COLO668 (cell line): ENCODE measurements around the gene FNDC3B.

Source experiments
- DNase-seq: peaks from one replicate; lab custom pipeline; 2025; ENCODE audit not compliant: unreplicated experiment; lab: John Stamatoyannopoulos, UW

The FNDC3B gene

DNA sequence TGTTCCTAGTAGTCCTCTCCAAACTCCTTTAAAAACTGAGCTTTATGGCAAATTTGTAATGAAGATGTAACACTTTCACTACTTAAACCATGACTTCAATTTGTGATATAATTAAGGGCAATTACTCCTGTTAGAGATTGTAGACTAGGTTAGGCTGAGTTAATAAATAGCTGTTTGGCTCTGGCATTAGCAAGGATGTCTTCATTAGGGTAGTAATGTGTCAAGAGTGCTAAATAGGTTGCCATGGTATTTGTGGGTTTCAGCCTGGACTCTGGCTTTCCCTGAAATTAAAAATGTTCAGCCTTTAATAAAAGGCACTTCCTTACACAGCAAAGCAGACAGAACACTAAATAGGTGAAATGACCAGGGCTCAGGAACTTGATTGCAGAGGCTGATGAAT is 337.0 kb downstream of the FNDC3B start:
- DNase-seq: no peak

DNA sequence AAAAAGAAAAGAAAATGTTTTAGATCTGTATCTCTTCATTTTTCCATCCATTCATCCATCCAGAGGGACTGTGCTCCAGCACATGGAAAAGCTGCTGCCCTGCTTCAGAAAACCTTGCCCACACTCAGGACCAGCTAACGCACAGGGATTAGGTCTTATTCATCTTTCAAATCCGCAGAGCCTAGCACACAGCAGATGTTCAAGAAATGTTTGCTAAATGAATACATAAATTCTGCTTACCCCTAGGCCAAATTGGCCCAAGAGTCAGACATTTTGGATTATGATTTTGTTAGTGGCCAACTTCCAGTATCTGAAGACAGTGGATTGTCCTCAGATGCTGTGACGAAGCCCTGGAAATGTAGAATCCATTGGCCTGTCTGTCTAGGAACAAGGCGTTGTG is 337.5 kb downstream of the FNDC3B start:
- DNase-seq: no peak

DNA sequence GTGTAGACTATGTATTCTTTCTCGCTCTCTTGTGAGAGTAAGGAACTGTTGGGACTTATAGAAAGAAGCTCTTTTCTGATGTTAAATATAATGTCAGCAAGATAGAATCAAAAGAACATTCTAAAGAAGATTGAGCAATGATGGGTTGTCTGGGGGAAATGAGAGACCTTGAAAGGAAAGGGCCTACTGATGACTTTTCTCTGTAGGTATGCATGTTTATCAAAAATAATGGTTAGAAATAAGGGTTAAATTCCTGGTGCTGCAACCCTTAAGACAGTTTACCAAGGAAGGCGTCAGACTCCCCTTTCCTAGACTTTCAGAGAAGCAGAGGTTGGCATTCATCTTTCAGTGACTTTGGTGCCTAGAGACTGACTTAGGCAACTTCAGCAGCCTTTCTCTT is 339.1 kb downstream of the FNDC3B start:
- no peak for DNase-seq

DNA sequence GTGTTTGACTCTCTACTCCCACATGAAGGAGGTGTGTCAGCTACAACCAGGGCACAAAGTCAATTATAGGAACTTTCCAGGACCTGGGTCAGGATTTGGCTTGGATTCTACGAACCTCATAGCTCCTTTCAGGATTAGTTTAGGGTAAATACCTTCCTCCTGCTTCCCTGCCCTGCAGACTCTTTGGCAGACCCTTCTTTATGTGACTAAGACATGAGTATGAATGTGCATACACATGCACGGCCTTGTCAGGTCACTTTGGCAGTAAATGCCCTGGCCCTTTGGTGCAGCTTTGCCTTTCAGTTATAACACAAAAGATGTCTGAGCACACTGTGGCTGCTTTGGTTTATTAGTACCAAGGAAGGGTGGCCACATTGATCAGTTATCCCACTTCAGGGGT is 340.0 kb downstream of the FNDC3B start:
- no peak for DNase-seq

DNA sequence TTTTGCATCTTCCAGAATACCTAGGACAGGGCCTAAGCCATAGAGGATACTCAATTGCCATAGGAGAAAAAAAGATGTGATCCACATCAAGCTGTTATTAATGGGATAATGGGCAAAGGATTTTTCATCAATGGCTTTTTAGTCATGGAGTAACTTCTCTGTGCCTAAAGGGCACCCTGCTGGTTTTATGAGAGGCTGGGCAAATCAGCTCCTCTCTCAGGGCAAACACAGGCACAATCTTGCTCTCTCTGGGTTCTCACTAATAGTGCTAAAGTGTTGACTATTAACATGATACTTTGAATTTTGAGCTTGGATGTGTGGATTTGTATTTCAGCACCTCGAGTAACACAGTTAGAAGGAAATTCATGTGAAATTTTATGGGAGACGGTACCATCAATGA is 341.3 kb downstream of the FNDC3B start:
- no peak for DNase-seq

DNA sequence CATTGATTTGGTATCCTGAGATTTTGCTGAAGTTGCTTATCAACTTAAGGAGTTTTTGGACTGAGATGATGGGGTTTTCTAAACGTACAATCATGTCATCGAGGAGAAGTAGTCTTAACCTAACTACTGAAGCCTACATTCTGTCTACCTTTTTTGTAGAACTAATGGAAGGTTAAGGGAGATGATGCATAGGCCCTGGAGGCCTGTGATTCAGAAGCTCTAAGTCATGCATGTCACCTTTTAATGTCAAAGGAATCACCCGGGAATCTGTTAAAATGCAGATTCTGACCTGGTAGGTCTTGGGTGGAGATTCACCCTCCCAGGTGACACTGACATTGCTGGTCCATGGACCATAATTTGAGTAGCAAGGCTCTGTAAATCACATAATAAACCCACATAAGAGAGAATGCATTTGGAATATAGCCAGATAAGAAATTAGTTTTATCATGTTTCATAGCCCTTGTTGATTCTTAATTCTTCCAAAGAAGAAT is 344.0 kb downstream of the FNDC3B start:
- DNase-seq: no peak

DNA sequence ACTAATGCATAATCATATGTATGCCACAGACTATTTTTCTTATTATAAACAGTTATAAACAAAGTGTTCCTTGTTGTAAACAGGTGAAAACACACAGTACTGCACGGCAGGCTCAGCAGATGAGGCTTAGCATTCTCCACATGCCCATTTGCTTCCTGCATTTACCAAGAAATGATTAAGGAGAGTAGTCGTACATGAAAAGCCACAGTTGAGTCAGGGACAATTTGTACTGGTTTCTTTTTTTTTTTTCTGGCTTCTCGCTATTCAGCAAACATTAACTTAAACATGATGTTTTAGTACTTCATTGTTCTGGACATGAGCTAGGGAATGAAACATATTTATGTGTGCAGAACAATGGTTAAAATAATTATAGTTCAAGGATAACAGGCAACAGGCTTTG is 345.5 kb downstream of the FNDC3B start:
- no peak for DNase-seq

DNA sequence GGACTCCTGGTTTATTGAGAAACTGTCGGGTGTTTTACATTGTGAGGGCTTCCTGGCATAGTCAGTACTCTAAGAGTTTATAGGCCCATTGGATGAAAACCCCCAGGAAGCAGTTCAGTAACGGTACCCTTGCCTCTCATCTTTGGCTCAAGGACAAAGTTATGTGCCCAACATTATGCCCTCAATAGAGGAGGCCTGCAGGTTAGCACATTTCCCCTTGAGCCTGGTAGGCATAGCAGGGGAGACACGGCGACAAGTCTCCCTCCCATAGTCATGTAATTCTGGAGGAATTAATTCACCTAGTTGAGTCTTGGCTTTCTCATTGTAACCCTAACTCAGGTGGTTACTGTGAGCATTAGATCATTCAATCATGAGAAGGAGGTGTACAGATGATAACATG is 348.4 kb downstream of the FNDC3B start:
- no peak for DNase-seq

DNA sequence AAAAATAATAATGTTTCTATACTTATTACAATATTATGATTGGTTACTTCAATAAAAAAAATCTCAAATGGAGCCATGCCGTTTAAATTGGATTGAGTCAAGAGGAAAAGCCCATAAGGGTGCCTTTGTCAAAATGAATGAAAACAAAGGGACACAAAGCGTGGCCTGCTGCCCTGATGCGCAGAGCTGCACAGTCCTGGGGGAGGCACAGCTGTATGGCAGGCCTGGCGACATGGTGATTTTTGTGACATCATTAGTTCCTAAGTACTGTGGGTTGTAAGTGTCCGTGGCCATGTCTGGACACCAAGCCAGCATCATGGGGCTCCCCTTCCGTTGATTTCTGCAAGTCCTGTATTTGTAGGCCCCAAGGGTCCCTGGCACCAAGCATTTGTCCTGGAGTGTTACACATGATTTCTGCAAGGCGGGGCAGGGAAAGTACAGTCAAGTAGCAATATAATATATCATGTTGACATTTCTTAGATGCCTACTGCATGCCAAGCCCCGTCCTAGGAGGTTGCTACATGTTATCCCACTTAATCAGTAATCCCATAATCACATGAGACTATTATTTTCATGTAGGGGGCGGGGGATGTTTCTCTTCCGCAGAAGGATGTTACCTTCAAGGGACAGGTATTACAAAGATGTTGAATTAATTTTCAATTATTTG is 349.2 kb downstream of the FNDC3B start:
- DNase-seq: no peak

DNA sequence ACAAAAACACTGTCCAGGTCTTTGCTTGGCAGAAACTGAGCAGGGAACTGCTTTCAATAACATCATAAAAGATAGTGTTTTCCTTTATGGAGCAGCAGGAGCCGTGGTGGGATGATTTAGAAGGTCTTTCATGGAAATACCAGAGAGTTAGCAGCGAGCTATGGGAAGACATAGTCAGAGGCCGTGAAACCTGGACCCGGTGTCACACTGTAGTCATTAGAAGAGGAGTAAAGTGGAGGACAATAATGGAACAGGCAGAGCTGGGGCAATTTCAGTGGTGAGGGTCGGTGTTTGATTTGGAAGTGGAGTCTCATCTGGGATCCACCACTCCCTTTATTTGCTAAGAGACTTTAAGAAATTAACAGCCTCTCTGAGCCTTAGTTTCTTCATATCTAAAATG is 351.4 kb downstream of the FNDC3B start:
- no peak for DNase-seq

DNA sequence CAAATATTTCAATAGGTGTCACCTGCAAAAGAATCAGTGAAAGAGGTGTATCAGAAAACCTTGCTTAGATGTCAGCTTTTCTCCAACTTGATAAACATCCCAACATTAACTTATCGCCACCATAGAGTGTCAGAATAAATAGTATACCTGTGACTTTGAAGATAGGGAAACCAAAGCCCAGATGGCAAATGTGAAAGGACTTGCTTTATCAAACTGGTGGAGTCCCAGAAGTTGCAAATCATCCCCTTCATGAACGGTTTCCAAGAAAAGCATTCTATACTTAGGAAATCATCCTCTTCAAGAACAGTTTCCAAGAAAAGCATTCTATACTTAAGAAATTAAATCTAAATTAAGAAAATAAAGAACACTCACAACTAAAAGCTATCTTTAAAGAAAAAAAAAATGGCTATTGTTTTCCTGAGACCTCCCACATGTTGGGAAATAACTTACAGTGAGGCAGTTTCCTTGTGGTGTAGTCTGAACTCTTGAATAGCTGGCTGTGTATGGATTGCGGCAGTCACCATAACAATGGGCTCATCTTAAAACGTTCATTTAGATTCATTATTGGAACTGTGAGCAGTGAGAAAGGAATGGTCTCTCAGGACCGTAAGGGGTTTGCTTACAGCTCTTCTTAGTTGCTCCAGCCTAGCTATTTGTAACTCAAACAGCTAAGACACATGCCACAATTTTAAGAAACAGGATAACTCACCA is 352.4 kb downstream of the FNDC3B start:
- no peak for DNase-seq

DNA sequence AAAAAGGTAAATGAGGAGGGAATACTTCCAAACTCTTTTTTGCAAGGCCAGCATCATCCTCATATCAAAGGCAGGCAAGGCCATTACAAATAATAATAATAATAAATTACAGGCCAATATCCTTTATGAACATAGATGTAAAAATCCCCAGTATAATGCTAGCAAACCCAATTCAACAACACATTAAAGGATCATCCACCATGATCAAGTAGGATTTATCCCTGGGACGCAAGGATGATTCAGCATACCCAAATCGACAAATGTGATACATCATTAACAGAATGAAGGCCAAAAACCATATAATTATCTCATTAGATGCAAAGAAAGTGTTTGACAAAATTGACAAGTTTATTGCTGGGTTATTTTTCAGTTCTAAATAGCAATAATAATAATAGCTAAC is 355.3 kb downstream of the FNDC3B start:
- DNase-seq: no peak

DNA sequence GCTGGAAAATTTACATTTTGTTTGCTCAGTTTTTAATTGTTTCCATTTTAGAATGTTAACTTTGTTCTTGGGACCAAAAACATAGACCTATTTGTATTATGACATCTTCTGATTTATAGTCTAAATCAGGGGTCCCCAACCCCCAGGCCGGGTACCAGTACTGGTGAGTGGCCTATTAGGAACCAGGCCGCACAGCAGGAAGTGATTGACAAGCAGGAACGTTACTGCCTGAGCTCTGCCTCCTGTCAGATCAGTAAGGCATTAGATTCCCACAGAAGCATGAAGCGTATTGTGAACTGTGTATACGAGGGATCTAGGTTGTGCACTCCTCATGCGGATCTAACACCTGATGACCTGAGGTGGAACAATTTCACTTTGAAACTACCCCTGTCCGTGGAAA is 357.0 kb downstream of the FNDC3B start:
- no peak for DNase-seq

DNA sequence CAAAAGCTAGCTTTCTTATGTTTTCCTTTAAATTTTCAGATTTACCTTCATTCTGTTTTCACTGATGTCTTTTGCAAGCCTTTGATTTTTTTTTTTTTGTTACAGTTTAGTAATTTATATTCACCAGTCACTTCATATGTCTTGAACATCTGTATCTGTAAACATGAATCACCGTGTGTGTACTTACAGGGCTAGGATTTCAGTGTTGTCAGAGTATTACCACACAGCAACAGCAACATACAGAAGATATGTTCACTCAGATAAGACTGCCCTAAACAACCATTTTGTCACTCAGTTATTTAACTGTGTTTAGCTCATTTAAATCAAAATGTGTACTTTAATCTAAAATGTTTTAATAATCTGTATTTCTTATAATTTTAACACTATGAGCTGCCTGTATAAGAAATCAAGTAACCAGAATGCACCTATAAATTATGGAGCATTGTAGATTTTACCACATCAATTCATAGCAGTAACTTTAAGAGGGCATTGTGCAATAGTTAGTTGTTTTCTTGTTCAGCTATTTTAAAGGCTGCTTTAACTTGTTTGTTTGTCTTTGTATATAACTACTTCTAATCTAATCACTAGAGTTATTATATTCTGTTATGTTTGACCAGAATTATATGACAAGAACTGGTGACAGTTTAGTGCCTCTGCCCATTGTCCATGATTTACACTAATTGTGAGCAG is 358.5 kb downstream of the FNDC3B start:
- DNase-seq: no peak

DNA sequence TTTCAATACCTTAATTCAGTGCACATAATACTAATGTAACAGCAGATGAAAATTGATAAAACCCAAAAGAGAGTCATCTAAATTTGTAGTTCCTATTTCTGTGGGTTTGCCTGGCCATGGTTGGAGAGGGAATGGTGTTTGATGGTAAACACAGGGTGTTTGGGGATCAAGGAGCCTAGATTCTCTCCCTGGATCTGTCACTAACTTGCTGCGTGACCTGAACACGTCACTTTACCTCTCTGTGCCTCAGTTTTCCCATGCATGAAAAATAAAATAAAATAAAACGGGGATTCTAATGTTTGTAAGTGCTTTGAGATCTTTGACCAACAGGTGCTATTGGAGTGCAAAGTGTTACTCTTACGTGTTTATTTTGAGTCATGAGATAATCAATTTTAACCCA is 359.1 kb downstream of the FNDC3B start:
- no peak for DNase-seq

DNA sequence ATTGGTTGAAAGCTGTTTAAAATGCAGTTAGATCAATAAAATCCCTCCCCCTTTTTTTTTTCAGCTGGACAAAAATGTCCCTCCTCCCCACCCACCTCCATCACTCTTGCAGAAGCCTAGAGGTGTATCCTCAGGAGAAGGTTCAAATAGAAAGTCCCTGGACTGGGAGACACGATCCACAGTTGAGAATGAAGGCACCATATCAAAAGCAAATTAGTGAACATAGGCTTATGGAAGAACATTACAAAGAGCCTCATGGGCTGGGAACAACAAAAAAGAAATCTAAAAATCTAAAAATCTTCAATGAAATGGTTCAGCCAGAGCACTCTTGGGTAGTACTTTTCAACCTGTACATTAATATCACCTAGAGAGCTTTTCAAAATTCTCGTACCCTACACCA is 362.7 kb downstream of the FNDC3B start:
- DNase-seq: no peak

DNA sequence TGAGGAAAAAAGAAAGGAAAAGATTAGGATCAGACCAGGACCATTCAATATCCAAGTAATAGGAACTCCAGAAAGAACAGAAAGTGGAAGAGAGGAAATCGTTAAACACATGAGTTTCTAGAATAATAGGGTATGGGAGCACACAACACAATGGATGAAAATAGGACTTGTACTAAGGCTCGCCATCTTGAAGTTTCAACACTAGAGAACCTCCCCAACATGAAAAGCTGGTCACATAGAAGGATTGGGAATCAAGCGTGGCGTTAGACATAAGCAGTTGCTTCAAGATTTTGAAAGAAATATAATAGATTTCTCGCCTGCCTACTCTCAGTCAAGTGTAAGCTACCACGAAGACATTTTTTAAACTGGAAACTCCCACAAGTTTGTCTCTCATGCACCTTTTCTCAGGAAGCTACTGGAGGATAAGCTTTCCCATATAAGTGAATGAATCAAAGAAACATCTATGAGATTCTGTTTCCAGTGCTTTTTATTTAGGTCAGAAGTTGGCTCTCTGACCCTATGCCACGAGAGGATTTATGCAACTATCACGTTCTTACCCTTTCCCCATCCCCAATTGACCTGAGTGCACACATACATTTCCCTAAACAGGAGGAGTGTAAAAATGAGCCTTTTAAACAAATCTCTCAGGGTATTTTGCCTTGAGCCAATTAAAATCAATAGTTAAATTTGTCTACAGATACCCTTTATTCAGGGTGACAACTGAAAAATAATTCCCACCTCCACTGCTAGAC is 363.7 kb downstream of the FNDC3B start:
- DNase-seq: no peak

DNA sequence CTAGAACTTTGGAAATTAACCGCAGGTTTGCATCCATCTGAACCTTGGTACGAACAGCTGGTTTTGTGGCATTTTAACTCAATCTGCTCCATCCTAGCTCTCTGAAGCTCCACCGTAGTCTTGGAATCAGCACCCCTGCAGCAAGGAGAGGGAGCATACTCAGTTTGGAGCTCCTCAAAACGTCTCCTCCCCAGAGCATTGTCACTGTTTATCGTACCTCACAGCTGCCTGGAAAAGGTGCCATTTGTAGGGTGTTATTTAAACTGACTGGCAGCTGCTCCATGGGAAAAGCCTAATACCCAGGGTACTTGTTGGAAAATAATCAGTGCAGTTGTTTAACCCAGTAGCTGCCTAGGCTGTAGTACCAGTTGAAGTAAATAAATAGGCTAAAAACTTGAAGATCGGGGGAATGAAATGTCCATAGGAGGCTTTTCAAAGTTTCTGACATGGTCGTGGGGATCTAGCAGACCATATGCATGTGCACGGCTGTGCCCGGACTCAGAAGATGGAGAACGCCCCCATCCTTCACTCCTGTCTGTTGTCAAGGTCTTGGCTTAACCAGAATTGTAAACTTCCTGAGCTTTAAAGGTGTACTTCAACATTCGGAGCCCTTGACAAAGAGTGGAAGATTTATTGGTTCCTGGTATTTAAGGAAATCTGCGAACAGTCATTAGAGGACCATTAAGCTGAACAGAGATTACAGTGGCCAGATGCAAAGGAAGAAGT is 365.0 kb downstream of the FNDC3B start:
- no peak for DNase-seq

DNA sequence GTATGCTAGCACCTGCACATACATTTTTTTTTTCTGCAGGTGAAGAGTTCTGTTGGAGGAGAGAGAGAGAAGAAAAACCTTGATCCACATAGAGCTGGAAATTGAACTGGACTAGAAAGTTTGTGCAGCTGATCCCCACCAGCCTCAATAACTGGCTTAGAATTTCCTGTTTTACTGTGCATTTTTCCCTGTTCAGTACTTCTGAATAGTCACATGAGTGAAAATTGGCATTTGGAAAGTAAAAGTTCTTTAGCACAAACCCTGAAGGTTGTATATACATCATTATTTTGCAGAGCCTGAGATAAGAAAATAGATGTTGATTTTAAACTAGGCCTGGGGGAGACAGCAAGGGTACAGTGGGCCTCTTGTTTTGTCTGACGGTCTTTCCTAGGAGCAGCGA is 366.5 kb downstream of the FNDC3B start:
- DNase-seq: no peak

DNA sequence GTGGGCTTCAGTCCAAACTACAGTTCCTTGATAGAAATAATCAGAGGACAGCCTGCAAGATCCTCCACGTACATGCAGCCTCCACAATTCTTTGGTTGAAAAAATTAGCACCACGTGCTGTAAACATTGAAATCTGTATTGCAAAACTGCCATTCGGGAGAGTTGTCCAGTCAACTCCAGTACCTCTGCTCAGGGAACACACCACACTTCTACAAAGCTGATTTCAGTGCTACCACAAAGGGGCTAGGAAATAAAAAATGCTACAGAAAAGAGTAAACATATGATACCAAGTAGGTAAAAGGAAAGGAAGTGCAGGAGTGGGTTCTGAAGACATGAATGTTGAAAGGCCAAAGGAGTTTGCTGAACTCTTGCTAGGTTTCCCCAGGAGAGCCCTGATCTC is 368.5 kb downstream of the FNDC3B start:
- DNase-seq: no peak
